HepG2 (cell line): ENCODE measurements around the gene CORO1C. TPM values are rescaled to one million over a fixed set of nuclear protein-coding genes. Genes with fewer than 3 reads are reported as not detected.
A peak's percentile ranks its signal among the peaks of the same experiment; 100 is the strongest.

Experiments used
- ATAC-seq: fragments of 200-7000 bp; cut with Tn5 transposase; 3 replicates; pipeline ENCODE4 v1.9.1; 2020; ENCODE audit warnings: mild to moderate bottlenecking, moderate library complexity
- BruUV-seq: library from RNA; stranded (reverse); fragments of 400-500 nt; replicated peaks from 2 replicates; lab custom pipeline; 2021; lab: Mats Ljungman, UMichigan
- CTCF ChIA-PET: fragments of 300-600 bp; formaldehyde crosslinking; extraction: SDS; loops from one replicate; lab custom pipeline; 2021; ENCODE audit warnings: low total read pairs, inconsistent platforms, low intra/inter-chr PET ratio; lab: Yijun Ruan, JAX
- POLR2A ChIA-PET: fragments of 350-600 bp; sonication (Branson Sonifier 250); formaldehyde crosslinking; loops from one replicate; lab custom pipeline; 2020; ENCODE audit warnings: antibody characterized with exemption, inconsistent platforms; lab: Yijun Ruan, JAX
- DNase-seq: peaks from one replicate; pipeline ENCODE4 v3.0.0-alpha.2; 2015; ENCODE audit warnings: low spot score
- FAIRE-seq: peaks from 3 replicates; lab custom pipeline; 2011; peaks lifted over from hg19 to GRCh38; lab: Jason Lieb, UNC
- H2AFZ ChIP-seq: one replicate; pipeline ENCODE4 v1.6.1; 2011; ENCODE audit warnings: low read length, inconsistent platforms
- H3K27ac ChIP-seq: fragments of 300-600 bp; 3 replicates; pipeline ENCODE4 v1.8.0; 2011; ENCODE audit warnings: mixed run types, mild to moderate bottlenecking, mixed read lengths, low read length, inconsistent platforms; ENCODE audit not compliant: insufficient read depth; ENCODE audit errors: extremely low read length
- H3K27me3 ChIP-seq, 2 experiments: fragments of 200-600 bp in 1 of 2; 2 replicates in 1 of 2; 3 replicates in 1 of 2; pipeline versions ENCODE4 v1.6.0 to v1.8.0; 2011; ENCODE audit warnings: low read length in 2 of 2, mild to moderate bottlenecking in 2 of 2, moderate library complexity in 2 of 2, inconsistent platforms in 1 of 2; ENCODE audit not compliant: insufficient read depth in 2 of 2, control insufficient read depth in 1 of 2
- H3K36me3 ChIP-seq, 2 experiments: fragments of 200-600 bp in 1 of 2; replicated peaks in 1 of 2; 2 replicates in 1 of 2; 3 replicates in 1 of 2; pipeline versions ENCODE4 v1.5.1 to v1.8.0; 2011; ENCODE audit warnings: low read length in 2 of 2, inconsistent platforms in 1 of 2; ENCODE audit not compliant: insufficient read depth in 2 of 2, control insufficient read depth in 1 of 2
- H3K4me1 ChIP-seq: 2 replicates; pipeline ENCODE4 v1.5.1; 2012; ENCODE audit warnings: low read length, inconsistent platforms; ENCODE audit not compliant: insufficient read depth
- H3K4me2 ChIP-seq: 2 replicates; pipeline ENCODE4 v1.6.0; 2011; ENCODE audit warnings: low read depth, low read length, inconsistent platforms
- H3K4me3 ChIP-seq, 3 experiments: fragments of 200-600 bp in 1 of 3; sonication (generic), shearing (Covaris generic) in 1 of 3; replicated peaks in 1 of 3; 2 replicates each; pipeline ENCODE4 v1.5.1; 2011 to 2016; ENCODE audit warnings: low read length in 3 of 3, inconsistent platforms in 2 of 3, low read depth in 2 of 3, mild to moderate bottlenecking in 2 of 3, control low read depth in 1 of 3, mixed read lengths in 1 of 3; ENCODE audit not compliant: insufficient read depth in 1 of 3
- H3K79me2 ChIP-seq: one replicate; pipeline ENCODE4 v1.6.1; 2011; ENCODE audit warnings: low read length, inconsistent platforms; ENCODE audit not compliant: insufficient read depth
- H3K9ac ChIP-seq: 2 replicates; pipeline ENCODE4 v1.6.0; 2011; ENCODE audit warnings: mild to moderate bottlenecking, low read depth, low read length, inconsistent platforms; ENCODE audit not compliant: insufficient read depth
- H3K9me3 ChIP-seq: 2 replicates; pipeline ENCODE4 v1.5.1; 2012; ENCODE audit warnings: mild to moderate bottlenecking, low read length
- H4K20me1 ChIP-seq: 2 replicates; pipeline ENCODE4 v1.6.0; 2011; ENCODE audit warnings: inconsistent platforms, mild to moderate bottlenecking, low read length, moderate library complexity; ENCODE audit not compliant: insufficient read depth
- AKAP8 ChIP-seq: sonication (generic); formaldehyde crosslinking; IDR thresholded peaks from 2 replicates; pipeline ENCODE4 v1.5.1; 2020; ENCODE audit warnings: mild to moderate bottlenecking, missing genetic modification reagents
- NCOA1 ChIP-seq: sonication (generic); formaldehyde crosslinking; IDR thresholded peaks from 2 replicates; pipeline ENCODE4 v1.9.0; 2021; ENCODE audit warnings: missing genetic modification reagents
- POLR2G ChIP-seq: fragments of 200-400 bp; formaldehyde crosslinking; IDR thresholded peaks from 2 replicates; pipeline ENCODE4 v1.6.1; 2018; ENCODE audit warnings: mild to moderate bottlenecking, low read depth, low read length, moderate library complexity
- SNRNP70 ChIP-seq: fragments of 200-400 bp; formaldehyde crosslinking; IDR thresholded peaks from 2 replicates; pipeline ENCODE4 v1.6.1; 2017; ENCODE audit warnings: mild to moderate bottlenecking, low read depth, low read length, moderate library complexity
- XRCC5 ChIP-seq: fragments of 200-400 bp; formaldehyde crosslinking; optimal IDR thresholded peaks from 2 replicates; pipeline ENCODE3; 2017; ENCODE audit warnings: mild to moderate bottlenecking, low read length
- WGBS: methylation state at CpG from one replicate; pipeline ENCODE4 v1.1.6; 2017; ENCODE audit warnings: low lambda C conversion rate; 5-methylcytosine and 5-hydroxymethylcytosine counted together
- in situ Hi-C: cut with HindIII; loops from 2 replicates; pipeline ENCODE4 v1.10.0; 2017; ENCODE audit warnings: low pct_unique_long_range_greater_than_20kb; ENCODE audit not compliant: extremely low pct_ligation_motif_present
- intact Hi-C: fragments of 100-400 bp; cut with micrococcal nuclease; formaldehyde crosslinking; loops from one replicate; pipeline ENCODE4 v1.10.0; 2022; ENCODE audit not compliant: unreplicated experiment
- polyA plus RNA-seq, 8 experiments: library from polyadenylated mRNA; depleted of rRNA in 3 of 8; stranded (reverse) in 7 of 8; unstranded in 1 of 8; fragments of >200 nt; fragmentation: Illumina TruSeq in 4 of 8; extraction: Trizol in 4 of 8; gene quantifications; 2 replicates each; pipeline versions ENCODE4 v1.2.1 to v1.2.3, GENCODE V29; 2011 to 2016; ENCODE audit warnings: low read depth in 4 of 8, missing spikeins in 1 of 8, mixed read lengths in 1 of 8; ENCODE audit not compliant: insufficient read depth in 1 of 8
- total RNA-seq, 5 experiments: library from RNA; depleted of rRNA; stranded (reverse); fragments of >200 nt; fragmentation: Illumina TruSeq; extraction: Trizol; gene quantifications; 2 replicates each; pipeline ENCODE4 v1.2.3, GENCODE V29; 2016; ENCODE audit warnings: low read depth in 1 of 5
- TF ChIP-seq, protein P1 (sequence below): sonication (generic); formaldehyde crosslinking; IDR thresholded peaks from 2 replicates; pipeline ENCODE4 v1.4.0; 2020; ENCODE audit warnings: missing genetic modification reagents

CORO1C gene
- total and polyA plus RNA-seq, 2 of the 13 experiments (the other 11 are each of a cell fraction or from before 2014, with no cell fraction given), result 73.7 to 131 TPM

- no TSS peak for BruUV-seq
- POLR2A ChIA-PET, result no interaction called here
- no peak for FAIRE-seq
- in situ Hi-C loops, result no loop called here
- no peaks in the 10 kb centered on the region; the same call in 1 of the 2 replicates for H4K20me1 ChIP-seq
- no peaks in the 10 kb centered on the region for H3K9me3 ChIP-seq
- intact Hi-C loops, result no loop called here
- peaks cover 2 to 20% of the 10 kb centered on the region in 2 experiments; a peak in 4 of 5 replicates for H3K27me3 ChIP-seq
- no peak overlapping the region for H2AFZ ChIP-seq
- DNase-seq, result no peak
- ATAC-seq, result peak; percentile 5
- no peak overlapping the region for H3K4me3 ChIP-seq
- no peaks in the 10 kb centered on the region for H3K79me2 ChIP-seq
- TF ChIP-seq NCOA1 (CRISPR knock-in tag), result no peak
- TF ChIP-seq, protein P1, sequence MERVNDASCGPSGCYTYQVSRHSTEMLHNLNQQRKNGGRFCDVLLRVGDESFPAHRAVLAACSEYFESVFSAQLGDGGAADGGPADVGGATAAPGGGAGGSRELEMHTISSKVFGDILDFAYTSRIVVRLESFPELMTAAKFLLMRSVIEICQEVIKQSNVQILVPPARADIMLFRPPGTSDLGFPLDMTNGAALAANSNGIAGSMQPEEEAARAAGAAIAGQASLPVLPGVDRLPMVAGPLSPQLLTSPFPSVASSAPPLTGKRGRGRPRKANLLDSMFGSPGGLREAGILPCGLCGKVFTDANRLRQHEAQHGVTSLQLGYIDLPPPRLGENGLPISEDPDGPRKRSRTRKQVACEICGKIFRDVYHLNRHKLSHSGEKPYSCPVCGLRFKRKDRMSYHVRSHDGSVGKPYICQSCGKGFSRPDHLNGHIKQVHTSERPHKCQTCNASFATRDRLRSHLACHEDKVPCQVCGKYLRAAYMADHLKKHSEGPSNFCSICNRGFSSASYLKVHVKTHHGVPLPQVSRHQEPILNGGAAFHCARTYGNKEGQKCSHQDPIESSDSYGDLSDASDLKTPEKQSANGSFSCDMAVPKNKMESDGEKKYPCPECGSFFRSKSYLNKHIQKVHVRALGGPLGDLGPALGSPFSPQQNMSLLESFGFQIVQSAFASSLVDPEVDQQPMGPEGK (CRISPR knock-in tag), result peak; percentile 68; the same call in 1 of the 2 replicates
- no peak for TF ChIP-seq AKAP8 (CRISPR knock-in tag)
- no peak for TF ChIP-seq SNRNP70
- TF ChIP-seq POLR2G, result peak; percentile 40
- TF ChIP-seq XRCC5, result peak; percentile 49
- peak overlapping the region; percentile 26 for H3K4me2 ChIP-seq
- no peaks in the 10 kb centered on the region for H3K36me3 ChIP-seq
- WGBS, result 24% methylated on average over 9 of the region's 18 CpGs
- no peak overlapping the region for H3K27ac ChIP-seq
- CTCF ChIA-PET, result no interaction called here
- peaks cover 39% of the 10 kb centered on the region for H3K4me1 ChIP-seq
- no peak overlapping the region; the same call in 1 of the 2 replicates for H3K9ac ChIP-seq
These were observed 93.0 kb downstream of the CORO1C start for GRCh38 chr12:108638141-108638827.
